ENCODE data around the gene FMN1.

The FMN1 gene

GRCh38 chr15:32869776-32870175 lies 324.7 kb downstream of the FMN1 start:
- Histone ChIP-seq H3K9me3 (no peaks in the 10 kb centered on the region), H3K27me3 (no peaks in the 10 kb centered on the region), H3K36me3 (no peaks in the 10 kb centered on the region), H3K4me1 (no peaks in the 10 kb centered on the region), H3K4me3 (ENCODE audit: low read depth, low read length) (no peak overlapping the region)
- no peak for TF ChIP-seq CTCF (IDR thresholded peaks at IDR 0.05; ENCODE audit: low read depth, low read length)
- DNase-seq, result no peak

- Histone ChIP-seq H3K9me3 (no peaks in the 10 kb centered on the region), H3K4me1 (no peaks in the 10 kb centered on the region), H3K27me3 (no peaks in the 10 kb centered on the region), H3K36me3 (no peaks in the 10 kb centered on the region), H3K4me3 (ENCODE audit: low read depth, low read length) (no peak overlapping the region)
- no peak for DNase-seq
- TF ChIP-seq CTCF (IDR thresholded peaks at IDR 0.05; ENCODE audit: low read depth, low read length), result no peak
Measured at GRCh38 chr15:32867313-32867626, 327.2 kb downstream of the FMN1 start.

GRCh38 chr15:32866454-32867312 lies 327.8 kb downstream of the FMN1 start:
- Histone ChIP-seq H3K4me3 (ENCODE audit: low read depth, low read length) (no peak overlapping the region), H3K4me1 (no peaks in the 10 kb centered on the region), H3K27me3 (no peaks in the 10 kb centered on the region), H3K9me3 (no peaks in the 10 kb centered on the region), H3K36me3 (no peaks in the 10 kb centered on the region)
- TF ChIP-seq CTCF (IDR thresholded peaks at IDR 0.05; ENCODE audit: low read depth, low read length), result no peak
- no peak for DNase-seq

- H3K27me3 ChIP-seq, result no peaks in the 10 kb centered on the region
- H3K4me1 ChIP-seq, result no peaks in the 10 kb centered on the region
- TF ChIP-seq CTCF (IDR thresholded peaks at IDR 0.05; ENCODE audit: low read depth, low read length), result no peak
Measured at GRCh38 chr15:32864841-32865240, 329.7 kb downstream of the FMN1 start.

GRCh38 chr15:32864051-32864450 lies 330.5 kb downstream of the FMN1 start:
- no peaks in the 10 kb centered on the region for H3K36me3 ChIP-seq
- TF ChIP-seq CTCF (IDR thresholded peaks at IDR 0.05; ENCODE audit: low read depth, low read length), result no peak
- no peaks in the 10 kb centered on the region for H3K4me1 ChIP-seq

More at GRCh38 chr15:32864841-32865240, 329.7 kb downstream of the FMN1 start:
- Histone ChIP-seq H3K36me3 (no peaks in the 10 kb centered on the region), H3K4me3 (ENCODE audit: low read depth, low read length) (no peak overlapping the region), H3K9me3 (no peaks in the 10 kb centered on the region)
- DNase-seq, result no peak

GRCh38 chr15:32861761-32862160 lies 332.8 kb downstream of the FMN1 start:
- no peak overlapping the region for H3K4me3 ChIP-seq (ENCODE audit: low read depth, low read length)
- no peaks in the 10 kb centered on the region for H3K27me3 ChIP-seq
- no peak for TF ChIP-seq CTCF (IDR thresholded peaks at IDR 0.05; ENCODE audit: low read depth, low read length)
- no peaks in the 10 kb centered on the region for H3K9me3 ChIP-seq
- H3K4me1 ChIP-seq, result no peaks in the 10 kb centered on the region
- peak; percentile 28 for DNase-seq
- H3K36me3 ChIP-seq, result no peaks in the 10 kb centered on the region

More at GRCh38 chr15:32864051-32864450, 330.5 kb downstream of the FMN1 start:
- no peak overlapping the region for H3K4me3 ChIP-seq (ENCODE audit: low read depth, low read length)
- no peak for DNase-seq
- H3K27me3 ChIP-seq, result no peaks in the 10 kb centered on the region
- no peaks in the 10 kb centered on the region for H3K9me3 ChIP-seq
